ENCODE results near the gene TIMELESS. TPM values are rescaled to one million over a fixed set of nuclear protein-coding genes. Genes with fewer than 3 reads are reported as not detected.

The TIMELESS gene
- total and polyA plus RNA-seq, 10 of the 15 experiments (the other 5 are each of a cell fraction or from before 2014, with no cell fraction given) = 5.8 to 57.8 (median 31.8) TPM

GRCh38 chr12:56468216-56469006, 19.2 kb upstream of the TIMELESS start, which contains the start of gene SPRYD4 (continued):
- no peak for TF ChIP-seq E4F1 (IDR thresholded peaks at IDR 0.05; ENCODE audit: borderline replicate concordance, partially characterized antibody)
- TF ChIP-seq NR2C2 (IDR thresholded peaks at IDR 0.05; ENCODE audit: borderline replicate concordance, control insufficient read depth, insufficient read length, low read depth) = no peak
- no peak for TF ChIP-seq STAT1 (conservative IDR thresholded peaks at IDR 0.05)
- TF ChIP-seq NFIC (IDR thresholded peaks at IDR 0.05; ENCODE audit: low read depth, low read length) = no peak
- TF ChIP-seq PBX3 (IDR thresholded peaks at IDR 0.05; ENCODE audit: insufficient replicate concordance, low read depth, low read length) = no peak
- TF ChIP-seq KLF5 (IDR thresholded peaks at IDR 0.05; ENCODE audit: partially characterized antibody) = no peak
- TF ChIP-seq RAD51 (IDR thresholded peaks at IDR 0.05) = peak; percentile 90
- TF ChIP-seq FOXK2 (IDR thresholded peaks at IDR 0.05) = peak; percentile 67
- TF ChIP-seq POU2F2 (IDR thresholded peaks at IDR 0.05; ENCODE audit: borderline replicate concordance, low read depth, low read length) = no peak; the same call in 2 of the 3 replicates
- no peak for TF ChIP-seq CBX3 (IDR thresholded peaks at IDR 0.05; ENCODE audit: borderline replicate concordance, low read depth)
- peak; percentile 73; the same call in 1 of the 2 replicates for TF ChIP-seq TCF12 (IDR thresholded peaks at IDR 0.05; ENCODE audit: low read depth, low read length)
- peak; percentile 77 for TF ChIP-seq IKZF1 (conservative IDR thresholded peaks at IDR 0.05)
- 0 out of 2 replicates have a peak, but pooled peaks have one; percentile 16 for TF ChIP-seq MLLT1 (IDR thresholded peaks at IDR 0.05)
- no peak for TF ChIP-seq ASH2L (IDR thresholded peaks at IDR 0.05; ENCODE audit: borderline replicate concordance, low read depth)
- TF ChIP-seq MTA3 (IDR thresholded peaks at IDR 0.05; ENCODE audit: borderline replicate concordance, low read length) = no peak
- TF ChIP-seq TBL1XR1 (IDR thresholded peaks at IDR 0.05; ENCODE audit: low read depth, low read length) = 0 out of 2 replicates have a peak, but pooled peaks have one; percentile 40
- TF ChIP-seq SMARCA5 (IDR thresholded peaks at IDR 0.05) = no peak
- no peak for TF ChIP-seq TARDBP (IDR thresholded peaks at IDR 0.05; ENCODE audit: borderline replicate concordance)
- TF ChIP-seq ELK1 (IDR thresholded peaks at IDR 0.05; ENCODE audit: low read depth, low read length) = no peak
- TF ChIP-seq MAX (IDR thresholded peaks at IDR 0.05; ENCODE audit: low read depth, low read length) = peak; percentile 99
- TF ChIP-seq HSF1 (IDR thresholded peaks at IDR 0.05; ENCODE audit: low read depth, low read length) = no peak

Measured in GM12878 (cell line).